Measurements from ENCODE around the gene P2RY12. TPM values are rescaled to one million over a fixed set of nuclear protein-coding genes. Genes with fewer than 3 reads are reported as not detected.

Gene P2RY12
- total and polyA plus RNA-seq, 10 of the 15 experiments (the other 5 are each of a cell fraction or from before 2014, with no cell fraction given) = 0.27 to 1.0 (median 0.66) TPM; not detected in 2

GRCh38 chr3:151384741-151385174, at the start of gene P2RY12 (continued):
- TF ChIP-seq, protein P1, sequence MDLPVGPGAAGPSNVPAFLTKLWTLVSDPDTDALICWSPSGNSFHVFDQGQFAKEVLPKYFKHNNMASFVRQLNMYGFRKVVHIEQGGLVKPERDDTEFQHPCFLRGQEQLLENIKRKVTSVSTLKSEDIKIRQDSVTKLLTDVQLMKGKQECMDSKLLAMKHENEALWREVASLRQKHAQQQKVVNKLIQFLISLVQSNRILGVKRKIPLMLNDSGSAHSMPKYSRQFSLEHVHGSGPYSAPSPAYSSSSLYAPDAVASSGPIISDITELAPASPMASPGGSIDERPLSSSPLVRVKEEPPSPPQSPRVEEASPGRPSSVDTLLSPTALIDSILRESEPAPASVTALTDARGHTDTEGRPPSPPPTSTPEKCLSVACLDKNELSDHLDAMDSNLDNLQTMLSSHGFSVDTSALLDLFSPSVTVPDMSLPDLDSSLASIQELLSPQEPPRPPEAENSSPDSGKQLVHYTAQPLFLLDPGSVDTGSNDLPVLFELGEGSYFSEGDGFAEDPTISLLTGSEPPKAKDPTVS (IDR thresholded peaks at IDR 0.05; ENCODE audit: low read depth, low read length) = no peak
- TF ChIP-seq POLR2A (IDR thresholded peaks at IDR 0.05; ENCODE audit: low read depth, low read length) (no peak), NFXL1 (IDR thresholded peaks at IDR 0.05; ENCODE audit: borderline replicate concordance) (no peak), PAX5 (IDR thresholded peaks at IDR 0.05; ENCODE audit: borderline replicate concordance, low read depth, low read length) (no peak), ZSCAN29 (IDR thresholded peaks at IDR 0.05) (no peak), IKZF2 (IDR thresholded peaks at IDR 0.05) (peak; percentile 73 to 74), CREM (IDR thresholded peaks at IDR 0.05; ENCODE audit: low read depth) (peak; percentile 63; the same call in 1 of the 2 replicates), RCOR1 (conservative IDR thresholded peaks at IDR 0.05; ENCODE audit: low read depth, low read length) (no peak), NR2F1 (conservative IDR thresholded peaks at IDR 0.05) (no peak), IRF4 (IDR thresholded peaks at IDR 0.05; ENCODE audit: low read depth, low read length) (0 out of 2 replicates have a peak, but pooled peaks have one; percentile 9), POLR2AphosphoS2 (IDR thresholded peaks at IDR 0.05; ENCODE audit: low read depth, low read length) (no peak), SMARCA5 (IDR thresholded peaks at IDR 0.05) (no peak), ZBED1 (IDR thresholded peaks at IDR 0.05; ENCODE audit: borderline replicate concordance) (peak; percentile 49; the same call in 1 of the 2 replicates), MTA2 (IDR thresholded peaks at IDR 0.05; ENCODE audit: low read depth) (peak; percentile 76), CBFB (IDR thresholded peaks at IDR 0.05; ENCODE audit: low read depth) (no peak)
- TF ChIP-seq, protein P2, sequence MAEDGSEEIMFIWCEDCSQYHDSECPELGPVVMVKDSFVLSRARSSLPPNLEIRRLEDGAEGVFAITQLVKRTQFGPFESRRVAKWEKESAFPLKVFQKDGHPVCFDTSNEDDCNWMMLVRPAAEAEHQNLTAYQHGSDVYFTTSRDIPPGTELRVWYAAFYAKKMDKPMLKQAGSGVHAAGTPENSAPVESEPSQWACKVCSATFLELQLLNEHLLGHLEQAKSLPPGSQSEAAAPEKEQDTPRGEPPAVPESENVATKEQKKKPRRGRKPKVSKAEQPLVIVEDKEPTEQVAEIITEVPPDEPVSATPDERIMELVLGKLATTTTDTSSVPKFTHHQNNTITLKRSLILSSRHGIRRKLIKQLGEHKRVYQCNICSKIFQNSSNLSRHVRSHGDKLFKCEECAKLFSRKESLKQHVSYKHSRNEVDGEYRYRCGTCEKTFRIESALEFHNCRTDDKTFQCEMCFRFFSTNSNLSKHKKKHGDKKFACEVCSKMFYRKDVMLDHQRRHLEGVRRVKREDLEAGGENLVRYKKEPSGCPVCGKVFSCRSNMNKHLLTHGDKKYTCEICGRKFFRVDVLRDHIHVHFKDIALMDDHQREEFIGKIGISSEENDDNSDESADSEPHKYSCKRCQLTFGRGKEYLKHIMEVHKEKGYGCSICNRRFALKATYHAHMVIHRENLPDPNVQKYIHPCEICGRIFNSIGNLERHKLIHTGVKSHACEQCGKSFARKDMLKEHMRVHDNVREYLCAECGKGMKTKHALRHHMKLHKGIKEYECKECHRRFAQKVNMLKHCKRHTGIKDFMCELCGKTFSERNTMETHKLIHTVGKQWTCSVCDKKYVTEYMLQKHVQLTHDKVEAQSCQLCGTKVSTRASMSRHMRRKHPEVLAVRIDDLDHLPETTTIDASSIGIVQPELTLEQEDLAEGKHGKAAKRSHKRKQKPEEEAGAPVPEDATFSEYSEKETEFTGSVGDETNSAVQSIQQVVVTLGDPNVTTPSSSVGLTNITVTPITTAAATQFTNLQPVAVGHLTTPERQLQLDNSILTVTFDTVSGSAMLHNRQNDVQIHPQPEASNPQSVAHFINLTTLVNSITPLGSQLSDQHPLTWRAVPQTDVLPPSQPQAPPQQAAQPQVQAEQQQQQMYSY (CRISPR knock-in tag; IDR thresholded peaks at IDR 0.05) = no peak
- TF ChIP-seq, protein P3, sequence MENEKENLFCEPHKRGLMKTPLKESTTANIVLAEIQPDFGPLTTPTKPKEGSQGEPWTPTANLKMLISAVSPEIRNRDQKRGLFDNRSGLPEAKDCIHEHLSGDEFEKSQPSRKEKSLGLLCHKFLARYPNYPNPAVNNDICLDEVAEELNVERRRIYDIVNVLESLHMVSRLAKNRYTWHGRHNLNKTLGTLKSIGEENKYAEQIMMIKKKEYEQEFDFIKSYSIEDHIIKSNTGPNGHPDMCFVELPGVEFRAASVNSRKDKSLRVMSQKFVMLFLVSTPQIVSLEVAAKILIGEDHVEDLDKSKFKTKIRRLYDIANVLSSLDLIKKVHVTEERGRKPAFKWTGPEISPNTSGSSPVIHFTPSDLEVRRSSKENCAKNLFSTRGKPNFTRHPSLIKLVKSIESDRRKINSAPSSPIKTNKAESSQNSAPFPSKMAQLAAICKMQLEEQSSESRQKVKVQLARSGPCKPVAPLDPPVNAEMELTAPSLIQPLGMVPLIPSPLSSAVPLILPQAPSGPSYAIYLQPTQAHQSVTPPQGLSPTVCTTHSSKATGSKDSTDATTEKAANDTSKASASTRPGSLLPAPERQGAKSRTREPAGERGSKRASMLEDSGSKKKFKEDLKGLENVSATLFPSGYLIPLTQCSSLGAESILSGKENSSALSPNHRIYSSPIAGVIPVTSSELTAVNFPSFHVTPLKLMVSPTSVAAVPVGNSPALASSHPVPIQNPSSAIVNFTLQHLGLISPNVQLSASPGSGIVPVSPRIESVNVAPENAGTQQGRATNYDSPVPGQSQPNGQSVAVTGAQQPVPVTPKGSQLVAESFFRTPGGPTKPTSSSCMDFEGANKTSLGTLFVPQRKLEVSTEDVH (IDR thresholded peaks at IDR 0.05; ENCODE audit: low read depth, partially characterized antibody) = no peak
- TF ChIP-seq, protein P4, sequence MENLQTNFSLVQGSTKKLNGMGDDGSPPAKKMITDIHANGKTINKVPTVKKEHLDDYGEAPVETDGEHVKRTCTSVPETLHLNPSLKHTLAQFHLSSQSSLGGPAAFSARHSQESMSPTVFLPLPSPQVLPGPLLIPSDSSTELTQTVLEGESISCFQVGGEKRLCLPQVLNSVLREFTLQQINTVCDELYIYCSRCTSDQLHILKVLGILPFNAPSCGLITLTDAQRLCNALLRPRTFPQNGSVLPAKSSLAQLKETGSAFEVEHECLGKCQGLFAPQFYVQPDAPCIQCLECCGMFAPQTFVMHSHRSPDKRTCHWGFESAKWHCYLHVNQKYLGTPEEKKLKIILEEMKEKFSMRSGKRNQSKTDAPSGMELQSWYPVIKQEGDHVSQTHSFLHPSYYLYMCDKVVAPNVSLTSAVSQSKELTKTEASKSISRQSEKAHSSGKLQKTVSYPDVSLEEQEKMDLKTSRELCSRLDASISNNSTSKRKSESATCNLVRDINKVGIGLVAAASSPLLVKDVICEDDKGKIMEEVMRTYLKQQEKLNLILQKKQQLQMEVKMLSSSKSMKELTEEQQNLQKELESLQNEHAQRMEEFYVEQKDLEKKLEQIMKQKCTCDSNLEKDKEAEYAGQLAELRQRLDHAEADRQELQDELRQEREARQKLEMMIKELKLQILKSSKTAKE (IDR thresholded peaks at IDR 0.05; ENCODE audit: low read depth, poor library complexity, severe bottlenecking) = peak; percentile 31
- TF ChIP-seq, protein P5, sequence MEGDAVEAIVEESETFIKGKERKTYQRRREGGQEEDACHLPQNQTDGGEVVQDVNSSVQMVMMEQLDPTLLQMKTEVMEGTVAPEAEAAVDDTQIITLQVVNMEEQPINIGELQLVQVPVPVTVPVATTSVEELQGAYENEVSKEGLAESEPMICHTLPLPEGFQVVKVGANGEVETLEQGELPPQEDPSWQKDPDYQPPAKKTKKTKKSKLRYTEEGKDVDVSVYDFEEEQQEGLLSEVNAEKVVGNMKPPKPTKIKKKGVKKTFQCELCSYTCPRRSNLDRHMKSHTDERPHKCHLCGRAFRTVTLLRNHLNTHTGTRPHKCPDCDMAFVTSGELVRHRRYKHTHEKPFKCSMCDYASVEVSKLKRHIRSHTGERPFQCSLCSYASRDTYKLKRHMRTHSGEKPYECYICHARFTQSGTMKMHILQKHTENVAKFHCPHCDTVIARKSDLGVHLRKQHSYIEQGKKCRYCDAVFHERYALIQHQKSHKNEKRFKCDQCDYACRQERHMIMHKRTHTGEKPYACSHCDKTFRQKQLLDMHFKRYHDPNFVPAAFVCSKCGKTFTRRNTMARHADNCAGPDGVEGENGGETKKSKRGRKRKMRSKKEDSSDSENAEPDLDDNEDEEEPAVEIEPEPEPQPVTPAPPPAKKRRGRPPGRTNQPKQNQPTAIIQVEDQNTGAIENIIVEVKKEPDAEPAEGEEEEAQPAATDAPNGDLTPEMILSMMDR (IDR thresholded peaks at IDR 0.05 in 2 of 3, conservative IDR thresholded peaks at IDR 0.05 in 1 of 3; ENCODE audit: control insufficient read depth in 2 of 3, extremely low read depth in 1 of 3, insufficient read depth in 1 of 3, low read depth in 3 of 3, low read length in 3 of 3) = no peak
